Trophoblast cell (in vitro differentiated cells and primary cell): Measurements from ENCODE around the gene UROS.

Experiments
- DNase-seq, 2 donors: peaks; one replicate each; pipeline ENCODE4 v3.0.0-alpha.2; 2016
- H2AFZ ChIP-seq: 2 replicates; pipeline ENCODE4 v1.6.1; 2013; ENCODE audit warnings: low read length, moderate library complexity, mild to moderate bottlenecking; ENCODE audit not compliant: insufficient read depth, poor library complexity
- H2AK5ac ChIP-seq: 2 replicates; pipeline ENCODE4 v1.6.1; 2013; ENCODE audit warnings: mild to moderate bottlenecking, low read length
- H2BK120ac ChIP-seq: 2 replicates; pipeline ENCODE4 v1.6.1; 2013; ENCODE audit warnings: low read length, mild to moderate bottlenecking, moderate library complexity; ENCODE audit not compliant: insufficient read depth, poor library complexity
- H2BK12ac ChIP-seq: 2 replicates; pipeline ENCODE4 v1.6.1; 2013; ENCODE audit warnings: mild to moderate bottlenecking, low read length, moderate library complexity
- H2BK5ac ChIP-seq: 2 replicates; pipeline ENCODE4 v1.6.1; 2013; ENCODE audit warnings: low read length, low read depth, moderate library complexity, mild to moderate bottlenecking; ENCODE audit not compliant: poor library complexity
- H3K14ac ChIP-seq: 2 replicates; pipeline ENCODE4 v1.6.1; 2013; ENCODE audit warnings: mild to moderate bottlenecking, low read length
- H3K18ac ChIP-seq: 2 replicates; pipeline ENCODE4 v1.6.1; 2013; ENCODE audit warnings: mild to moderate bottlenecking, low read length
- H3K23ac ChIP-seq: 2 replicates; pipeline ENCODE4 v1.6.1; 2013; ENCODE audit warnings: low read length
- H3K27ac ChIP-seq: 2 replicates; pipeline ENCODE4 v1.5.1; 2013; ENCODE audit warnings: low read depth, mild to moderate bottlenecking, inconsistent platforms, low read length, moderate library complexity
- H3K27me3 ChIP-seq: 2 replicates; pipeline ENCODE4 v1.6.1; 2013; ENCODE audit warnings: inconsistent platforms, mild to moderate bottlenecking, low read length, moderate library complexity; ENCODE audit not compliant: insufficient read depth
- H3K36me3 ChIP-seq, 2 experiments: 1 replicate in 1 of 2; 2 replicates in 1 of 2; pipeline ENCODE4 v1.6.1; 2013; ENCODE audit warnings: low read length in 2 of 2, mild to moderate bottlenecking in 2 of 2, moderate library complexity in 1 of 2; ENCODE audit not compliant: insufficient read depth in 2 of 2, control insufficient read depth in 1 of 2
- H3K4ac ChIP-seq: 2 replicates; pipeline ENCODE4 v1.6.1; 2013; ENCODE audit warnings: low read depth, mild to moderate bottlenecking, low read length, moderate library complexity
- H3K4me1 ChIP-seq, 2 experiments: 1 replicate in 1 of 2; 2 replicates in 1 of 2; pipeline ENCODE4 v1.6.1; 2013; ENCODE audit warnings: low read length in 2 of 2, mild to moderate bottlenecking in 2 of 2, moderate library complexity in 1 of 2; ENCODE audit not compliant: insufficient read depth in 2 of 2, control insufficient read depth in 1 of 2
- H3K4me2 ChIP-seq: 2 replicates; pipeline ENCODE4 v1.6.1; 2013; ENCODE audit warnings: inconsistent platforms, mild to moderate bottlenecking, low read length, moderate library complexity
- H3K4me3 ChIP-seq: 2 replicates; pipeline ENCODE4 v1.5.1; 2013; ENCODE audit warnings: mild to moderate bottlenecking, low read depth, low read length, inconsistent platforms
- H3K79me1 ChIP-seq: one replicate; pipeline ENCODE4 v1.6.1; 2013; ENCODE audit warnings: low read length
- H3K79me2 ChIP-seq: 2 replicates; pipeline ENCODE4 v1.6.1; 2013; ENCODE audit warnings: low read length, mild to moderate bottlenecking; ENCODE audit not compliant: control insufficient read depth, insufficient read depth, poor library complexity
- H3K9ac ChIP-seq: 2 replicates; pipeline ENCODE4 v1.6.1; 2013; ENCODE audit warnings: mild to moderate bottlenecking, low read length
- H3K9me3 ChIP-seq: 2 replicates; pipeline ENCODE4 v1.6.1; 2013; ENCODE audit warnings: low read depth, mild to moderate bottlenecking, control low read depth, inconsistent platforms, low read length; ENCODE audit not compliant: insufficient read depth
- H4K12ac ChIP-seq: 2 replicates; pipeline ENCODE4 v1.6.1; 2013; ENCODE audit warnings: low read depth, mild to moderate bottlenecking, low read length, moderate library complexity
- H4K8ac ChIP-seq: 2 replicates; pipeline ENCODE4 v1.6.1; 2013; ENCODE audit warnings: low read depth, mild to moderate bottlenecking, low read length, moderate library complexity
- H4K91ac ChIP-seq: one replicate; pipeline ENCODE4 v1.6.1; 2013; ENCODE audit warnings: low read depth, mild to moderate bottlenecking, low read length, moderate library complexity
- WGBS: extraction: QIAGEN DNeasy Blood & Tissue Kit; methylation state at CpG from one replicate; pipeline ENCODE4 v1.1.7; 2013; ENCODE audit warnings: missing lambda C conversion rate; ENCODE audit not compliant: insufficient read length, insufficient coverage; ENCODE audit errors: extremely low coverage; 5-methylcytosine and 5-hydroxymethylcytosine counted together

UROS gene

DNA sequence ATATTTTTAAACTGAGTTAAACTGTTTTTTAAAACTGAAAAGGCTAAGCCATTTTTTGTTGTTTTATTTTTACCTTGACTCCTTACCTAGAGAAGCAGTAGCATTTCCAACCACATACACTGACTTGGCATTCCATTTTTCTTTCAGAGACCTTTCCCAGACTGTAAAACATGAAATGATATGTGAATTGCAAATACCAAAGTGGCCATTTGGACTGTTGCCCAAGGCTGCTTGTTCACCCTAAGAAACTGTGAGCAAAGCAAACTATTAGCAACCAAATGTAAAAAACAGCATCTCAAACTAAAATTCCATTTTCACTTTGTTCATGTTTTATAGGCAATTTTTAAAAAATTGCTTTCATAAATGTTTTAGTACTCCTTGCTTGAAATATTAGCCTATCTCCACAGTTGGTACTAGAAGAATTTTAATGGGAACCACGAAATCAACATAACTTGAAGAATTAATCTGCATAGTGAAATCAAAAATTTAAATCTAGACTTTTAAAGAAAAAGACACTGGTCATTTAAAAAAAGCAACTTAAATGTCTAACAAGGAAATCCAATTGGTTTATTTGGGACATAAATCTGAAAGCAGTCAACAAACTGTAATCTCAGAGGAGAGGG lies 10.8 kb downstream of the UROS start:
- H3K36me3 ChIP-seq: peaks cover 7 to 17% of the 10 kb centered on the region in 2 experiments
- H3K79me1 ChIP-seq: no peaks in the 10 kb centered on the region
- no peak overlapping the region for H3K4ac ChIP-seq
- H2AFZ ChIP-seq: no peak overlapping the region
- no peak overlapping the region for H2BK120ac ChIP-seq
- no peak overlapping the region for H2AK5ac ChIP-seq
- H3K14ac ChIP-seq: no peak overlapping the region
- H3K9me3 ChIP-seq: no peaks in the 10 kb centered on the region
- H3K23ac ChIP-seq: no peak overlapping the region
- H3K4me1 ChIP-seq: no peaks in the 10 kb centered on the region
- no peak overlapping the region for H3K4me3 ChIP-seq
- H3K18ac ChIP-seq: no peak overlapping the region
- H3K9ac ChIP-seq: no peak overlapping the region
- no peak overlapping the region for H3K4me2 ChIP-seq
- no peak overlapping the region for H4K12ac ChIP-seq
- no CpG with 5 or more reads among the region's 1 CpG for WGBS
- no peak overlapping the region for H2BK5ac ChIP-seq
- H2BK12ac ChIP-seq: no peak overlapping the region
- no peak overlapping the region for H4K91ac ChIP-seq
- no peak overlapping the region for H3K27ac ChIP-seq
- H4K8ac ChIP-seq: no peak overlapping the region
- no peaks in the 10 kb centered on the region for H3K79me2 ChIP-seq
- DNase-seq: no peak
- no peaks in the 10 kb centered on the region for H3K27me3 ChIP-seq

DNA sequence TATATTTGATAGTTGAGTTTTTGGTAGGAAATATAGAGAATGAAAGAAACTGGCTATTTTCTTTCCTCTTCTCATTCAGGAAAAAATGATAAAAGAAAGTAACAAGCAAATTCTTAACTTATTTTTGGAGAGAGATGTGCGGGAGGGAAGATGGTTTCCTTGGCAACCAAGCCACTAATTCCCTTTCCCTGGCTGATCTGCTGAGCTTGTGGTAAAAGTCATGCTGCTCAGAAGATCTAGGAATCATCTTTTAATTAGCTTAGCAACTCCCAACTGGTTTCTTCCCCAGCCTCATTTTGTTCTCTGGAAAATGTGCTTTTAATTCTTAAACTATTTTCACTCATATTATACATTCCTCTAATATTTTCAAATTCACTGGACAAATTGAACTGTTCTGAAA lies 11.8 kb downstream of the UROS start:
- Histone ChIP-seq H2BK12ac (no peak overlapping the region), H2BK5ac (no peak overlapping the region), H3K4me1 (no peaks in the 10 kb centered on the region), H4K91ac (no peak overlapping the region), H3K27me3 (no peaks in the 10 kb centered on the region), H3K18ac (no peak overlapping the region), H3K27ac (no peak overlapping the region), H3K4me2 (no peak overlapping the region), H3K23ac (no peak overlapping the region), H3K14ac (no peak overlapping the region), H3K36me3 (peaks cover 8 to 23% of the 10 kb centered on the region in 2 experiments), H3K79me1 (no peaks in the 10 kb centered on the region), H2AFZ (no peak overlapping the region), H2BK120ac (no peak overlapping the region), H4K12ac (no peak overlapping the region), H3K4me3 (no peak overlapping the region), H3K4ac (no peak overlapping the region), H3K79me2 (no peaks in the 10 kb centered on the region), H4K8ac (no peak overlapping the region), H3K9me3 (no peaks in the 10 kb centered on the region), H2AK5ac (no peak overlapping the region), H3K9ac (no peak overlapping the region)
- DNase-seq: no peak
- WGBS: no CpG with 5 or more reads among the region's 1 CpG

GRCh38 chr10:125808047-125808446 lies 15.0 kb downstream of the UROS start:
- Histone ChIP-seq H3K27ac (no peak overlapping the region), H2BK5ac (no peak overlapping the region), H3K4me3 (no peak overlapping the region), H2AFZ (no peak overlapping the region), H3K4me1 (no peaks in the 10 kb centered on the region), H2BK12ac (no peak overlapping the region), H3K18ac (no peak overlapping the region), H3K79me2 (no peaks in the 10 kb centered on the region), H3K79me1 (no peaks in the 10 kb centered on the region), H3K4me2 (no peak overlapping the region), H3K27me3 (no peaks in the 10 kb centered on the region), H3K36me3 (peaks cover 15 to 21% of the 10 kb centered on the region in 2 experiments), H4K8ac (no peak overlapping the region), H4K91ac (no peak overlapping the region), H3K9ac (no peak overlapping the region), H4K12ac (no peak overlapping the region), H3K4ac (no peak overlapping the region), H2AK5ac (no peak overlapping the region), H3K23ac (no peak overlapping the region), H2BK120ac (no peak overlapping the region), H3K9me3 (no peaks in the 10 kb centered on the region), H3K14ac (no peak overlapping the region)
- no CpG with 5 or more reads among the region's 1 CpG for WGBS
- no peak for DNase-seq

DNA sequence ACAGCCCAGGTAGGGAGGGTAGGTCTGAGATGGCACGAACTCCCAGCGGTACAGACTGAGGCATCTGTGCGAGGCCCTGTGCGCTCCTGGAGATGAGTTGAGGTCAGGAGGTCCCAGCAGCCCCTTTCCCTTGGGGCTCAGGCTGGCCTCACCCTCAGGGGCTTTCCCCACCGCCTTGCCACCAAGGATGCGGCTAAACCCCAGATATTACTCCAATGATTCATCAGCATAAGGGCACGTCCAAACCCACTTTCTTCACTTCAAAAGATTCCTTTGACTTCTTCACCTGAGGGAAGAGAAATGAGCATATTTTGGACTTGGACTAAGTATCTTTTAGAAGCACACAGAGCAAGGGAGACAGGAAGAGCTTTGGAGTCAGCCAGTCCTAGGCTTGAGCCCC lies 20.3 kb downstream of the UROS start:
- H3K27ac ChIP-seq: no peak overlapping the region
- DNase-seq: peak; percentile 5 to 6

More for the DNA sequence above, 20.3 kb downstream of the UROS start:
- no peaks in the 10 kb centered on the region for H3K79me1 ChIP-seq
- H3K79me2 ChIP-seq: no peaks in the 10 kb centered on the region
- WGBS: no CpG with 5 or more reads among the region's 7 CpGs
- no peak overlapping the region for H4K8ac ChIP-seq
- H3K18ac ChIP-seq: no peak overlapping the region
- no peak overlapping the region for H3K4me3 ChIP-seq
- no peak overlapping the region for H2AFZ ChIP-seq
- no peak overlapping the region for H3K9ac ChIP-seq
- no peak overlapping the region for H2BK120ac ChIP-seq
- H3K14ac ChIP-seq: no peak overlapping the region
- H2BK12ac ChIP-seq: no peak overlapping the region
- no peak overlapping the region for H3K4me2 ChIP-seq
- H3K36me3 ChIP-seq: peaks cover 11 to 16% of the 10 kb centered on the region in 2 experiments
- no peak overlapping the region for H4K91ac ChIP-seq
- no peak overlapping the region for H2AK5ac ChIP-seq
- no peaks in the 10 kb centered on the region for H3K9me3 ChIP-seq
- H3K4me1 ChIP-seq: no peaks in the 10 kb centered on the region
- no peaks in the 10 kb centered on the region for H3K27me3 ChIP-seq
- no peak overlapping the region for H3K23ac ChIP-seq
- no peak overlapping the region for H4K12ac ChIP-seq
- H3K4ac ChIP-seq: no peak overlapping the region
- no peak overlapping the region for H2BK5ac ChIP-seq
